ENCODE data around the gene DGKD. TPM values are rescaled to one million over a fixed set of nuclear protein-coding genes. Genes with fewer than 3 reads are reported as not detected.

DGKD gene
- total and polyA plus RNA-seq, 10 of the 15 experiments (the other 5 are each of a cell fraction or from before 2014, with no cell fraction given) = 2.7 to 81.9 (median 27.0) TPM

DNA sequence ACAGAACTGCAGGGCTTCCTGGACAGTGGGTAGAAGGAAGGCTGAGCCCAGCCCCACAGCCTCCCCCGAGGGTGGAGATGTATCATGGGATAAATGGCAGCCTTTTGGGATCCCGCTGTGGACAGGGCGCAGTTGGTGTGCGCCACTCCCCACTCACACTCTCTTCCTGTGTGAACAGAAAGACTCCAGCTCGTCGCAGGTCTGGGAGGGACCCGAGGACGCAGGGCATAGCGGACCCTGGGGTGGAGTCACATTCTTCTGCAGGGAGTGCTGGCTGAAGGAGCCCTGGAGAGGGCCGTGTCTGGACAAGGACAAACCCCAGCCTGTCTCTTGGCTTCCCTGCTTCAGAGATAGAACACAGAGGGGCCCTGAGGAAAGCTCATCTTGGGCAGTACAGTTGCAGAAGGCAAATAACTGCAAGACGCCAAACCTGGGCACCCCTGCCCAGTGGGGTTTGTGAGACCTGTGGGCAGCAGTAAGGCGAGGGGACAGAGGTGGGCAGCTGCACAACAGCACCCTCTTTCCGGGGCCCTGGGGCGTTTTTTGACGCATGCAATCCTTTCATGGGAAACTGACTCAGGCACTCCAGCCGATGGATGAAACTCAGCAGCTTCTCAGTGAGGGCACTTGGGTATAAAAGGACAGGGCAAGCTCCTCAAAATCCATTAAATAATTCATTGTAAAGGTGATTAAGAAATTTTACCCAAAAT, 110.4 kb downstream of the DGKD start (continued):
- TF ChIP-seq, protein P1, sequence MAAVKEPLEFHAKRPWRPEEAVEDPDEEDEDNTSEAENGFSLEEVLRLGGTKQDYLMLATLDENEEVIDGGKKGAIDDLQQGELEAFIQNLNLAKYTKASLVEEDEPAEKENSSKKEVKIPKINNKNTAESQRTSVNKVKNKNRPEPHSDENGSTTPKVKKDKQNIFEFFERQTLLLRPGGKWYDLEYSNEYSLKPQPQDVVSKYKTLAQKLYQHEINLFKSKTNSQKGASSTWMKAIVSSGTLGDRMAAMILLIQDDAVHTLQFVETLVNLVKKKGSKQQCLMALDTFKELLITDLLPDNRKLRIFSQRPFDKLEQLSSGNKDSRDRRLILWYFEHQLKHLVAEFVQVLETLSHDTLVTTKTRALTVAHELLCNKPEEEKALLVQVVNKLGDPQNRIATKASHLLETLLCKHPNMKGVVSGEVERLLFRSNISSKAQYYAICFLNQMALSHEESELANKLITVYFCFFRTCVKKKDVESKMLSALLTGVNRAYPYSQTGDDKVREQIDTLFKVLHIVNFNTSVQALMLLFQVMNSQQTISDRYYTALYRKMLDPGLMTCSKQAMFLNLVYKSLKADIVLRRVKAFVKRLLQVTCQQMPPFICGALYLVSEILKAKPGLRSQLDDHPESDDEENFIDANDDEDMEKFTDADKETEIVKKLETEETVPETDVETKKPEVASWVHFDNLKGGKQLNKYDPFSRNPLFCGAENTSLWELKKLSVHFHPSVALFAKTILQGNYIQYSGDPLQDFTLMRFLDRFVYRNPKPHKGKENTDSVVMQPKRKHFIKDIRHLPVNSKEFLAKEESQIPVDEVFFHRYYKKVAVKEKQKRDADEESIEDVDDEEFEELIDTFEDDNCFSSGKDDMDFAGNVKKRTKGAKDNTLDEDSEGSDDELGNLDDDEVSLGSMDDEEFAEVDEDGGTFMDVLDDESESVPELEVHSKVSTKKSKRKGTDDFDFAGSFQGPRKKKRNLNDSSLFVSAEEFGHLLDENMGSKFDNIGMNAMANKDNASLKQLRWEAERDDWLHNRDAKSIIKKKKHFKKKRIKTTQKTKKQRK (IDR thresholded peaks at IDR 0.05; ENCODE audit: low read depth, low read length) = no peak
- TF ChIP-seq SP1 (IDR thresholded peaks at IDR 0.05; ENCODE audit: low read depth, low read length) = no peak
- TF ChIP-seq, protein P2, sequence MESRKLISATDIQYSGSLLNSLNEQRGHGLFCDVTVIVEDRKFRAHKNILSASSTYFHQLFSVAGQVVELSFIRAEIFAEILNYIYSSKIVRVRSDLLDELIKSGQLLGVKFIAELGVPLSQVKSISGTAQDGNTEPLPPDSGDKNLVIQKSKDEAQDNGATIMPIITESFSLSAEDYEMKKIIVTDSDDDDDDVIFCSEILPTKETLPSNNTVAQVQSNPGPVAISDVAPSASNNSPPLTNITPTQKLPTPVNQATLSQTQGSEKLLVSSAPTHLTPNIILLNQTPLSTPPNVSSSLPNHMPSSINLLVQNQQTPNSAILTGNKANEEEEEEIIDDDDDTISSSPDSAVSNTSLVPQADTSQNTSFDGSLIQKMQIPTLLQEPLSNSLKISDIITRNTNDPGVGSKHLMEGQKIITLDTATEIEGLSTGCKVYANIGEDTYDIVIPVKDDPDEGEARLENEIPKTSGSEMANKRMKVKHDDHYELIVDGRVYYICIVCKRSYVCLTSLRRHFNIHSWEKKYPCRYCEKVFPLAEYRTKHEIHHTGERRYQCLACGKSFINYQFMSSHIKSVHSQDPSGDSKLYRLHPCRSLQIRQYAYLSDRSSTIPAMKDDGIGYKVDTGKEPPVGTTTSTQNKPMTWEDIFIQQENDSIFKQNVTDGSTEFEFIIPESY (IDR thresholded peaks at IDR 0.05) = no peak
- no peak for TF ChIP-seq TARDBP (IDR thresholded peaks at IDR 0.05; ENCODE audit: borderline replicate concordance)

GRCh38 chr2:233466991-233467603, 112.8 kb downstream of the DGKD start:
- H3K36me3 ChIP-seq (ENCODE audit: control insufficient read depth in 2 of 2, insufficient read depth in 2 of 2, low read length in 1 of 2) = peaks cover 15 to 26% of the 10 kb centered on the region in 2 experiments
- TF ChIP-seq ATF3 (IDR thresholded peaks at IDR 0.05; ENCODE audit: borderline replicate concordance, extremely low read depth, low read depth, low read length) (no peak), GABPA (IDR thresholded peaks at IDR 0.05; ENCODE audit: low read depth) (no peak), JUNB (IDR thresholded peaks at IDR 0.05) (no peak), HDAC2 (IDR thresholded peaks at IDR 0.05) (no peak), REST (IDR thresholded peaks at IDR 0.05; ENCODE audit: low read depth, low read length) (no peak), SIX5 (IDR thresholded peaks at IDR 0.05; ENCODE audit: low read depth, low read length, severe bottlenecking) (no peak), MTA3 (IDR thresholded peaks at IDR 0.05; ENCODE audit: borderline replicate concordance, low read length) (no peak)

More at GRCh38 chr2:233466991-233467603, 112.8 kb downstream of the DGKD start:
- Histone ChIP-seq H3K27me3 (replicated peaks in 1 of 2; ENCODE audit: control insufficient read depth in 2 of 2, insufficient read depth in 2 of 2, low read length in 1 of 2) (no peaks in the 10 kb centered on the region), H3K4me3 (no peak overlapping the region), H3K79me2 (ENCODE audit: control insufficient read depth, insufficient read depth, low read length) (no peaks in the 10 kb centered on the region), H3K9me3 (replicated peaks; ENCODE audit: control insufficient read depth, insufficient read depth, low read length) (no peaks in the 10 kb centered on the region), H4K20me1 (ENCODE audit: control insufficient read depth, insufficient read depth) (no peaks in the 10 kb centered on the region), H3K4me1 (ENCODE audit: control insufficient read depth, insufficient read depth, low read length) (no peaks in the 10 kb centered on the region), H3K27ac (ENCODE audit: control insufficient read depth, insufficient read depth) (no peak overlapping the region), H3K4me2 (ENCODE audit: control insufficient read depth, insufficient read depth) (no peak overlapping the region), H3K9ac (ENCODE audit: control insufficient read depth, insufficient read depth, low read length) (no peak overlapping the region), H2AFZ (ENCODE audit: control insufficient read depth, low read depth, low read length) (no peak overlapping the region)
- intact Hi-C loops (cut with micrococcal nuclease; ENCODE audit: unreplicated experiment) = no loop called here
- FAIRE-seq (no peak), ATAC-seq (no peak), DNase-seq (ENCODE audit: low read depth, low spot score) (no peak)
- in situ Hi-C loops (cut with MboI) = no loop called here
- ChIA-PET SMC1A (ENCODE audit: uncharacterized antibody, unreplicated experiment) (no interaction called here), CTCF (no interaction called here), POLR2A (no interaction called here), RAD21 (ENCODE audit: unreplicated experiment) (no interaction called here)
- 96% methylated on average over 20 of the region's 20 CpGs for WGBS (ENCODE audit: insufficient coverage, insufficient replicate concordance, low lambda C conversion rate, missing lambda C conversion rate)
- BruUV-seq (replicated peaks) = no TSS peak
